Panc1 (cell line): ENCODE data around the gene C19orf12. TPM values are rescaled to one million over a fixed set of nuclear protein-coding genes. Genes with fewer than 3 reads are reported as not detected.

Experiments
- ATAC-seq: fragments of 200-7000 bp; cut with Tn5 transposase; 2 replicates; pipeline ENCODE4 v1.9.1; 2020; ENCODE audit warnings: mild to moderate bottlenecking, moderate library complexity
- BruUV-seq: library from RNA; stranded (reverse); fragments of 400-500 nt; replicated peaks from 2 replicates; lab custom pipeline; 2021; lab: Mats Ljungman, UMichigan
- CTCF ChIA-PET: fragments of 300-600 bp; sonication (Branson Sonifier 250); formaldehyde crosslinking; loops from one replicate; lab custom pipeline; 2022; ENCODE audit warnings: antibody characterized with exemption; lab: Charles Lee
- POLR2A ChIA-PET: fragments of 300-600 bp; sonication (Branson Sonifier 250); formaldehyde crosslinking; loops from one replicate; lab custom pipeline; 2022; ENCODE audit warnings: antibody characterized with exemption; lab: Charles Lee
- DNase-seq: peaks from one replicate; pipeline ENCODE4 v3.0.0-alpha.2; 2010; ENCODE audit warnings: low read depth, low spot score
- H3K27ac ChIP-seq: 2 replicates; pipeline ENCODE4 v1.5.1; 2011; ENCODE audit warnings: mild to moderate bottlenecking, low read length, inconsistent platforms
- H3K27me3 ChIP-seq: fragments of 200-500 bp; sonication (Bioruptor generic); 2 replicates; pipeline ENCODE4 v1.6.0; 2014; ENCODE audit warnings: low read length, inconsistent platforms; ENCODE audit not compliant: control insufficient read depth, insufficient read depth
- H3K36me3 ChIP-seq: fragments of 200-500 bp; sonication (Bioruptor generic); 2 replicates; pipeline ENCODE4 v1.5.1; 2014; ENCODE audit warnings: inconsistent platforms, mild to moderate bottlenecking, low read length, moderate library complexity; ENCODE audit not compliant: control insufficient read depth, insufficient read depth
- H3K4me1 ChIP-seq: 2 replicates; pipeline ENCODE4 v1.5.1; 2011; ENCODE audit warnings: inconsistent platforms, mild to moderate bottlenecking, low read length, moderate library complexity; ENCODE audit not compliant: control insufficient read depth, insufficient read depth
- H3K4me3 ChIP-seq, 2 experiments: 2 replicates each; pipeline ENCODE4 v1.5.1; 2011 to 2012; ENCODE audit warnings: low read depth in 2 of 2, low read length in 2 of 2, mild to moderate bottlenecking in 2 of 2, inconsistent platforms in 1 of 2, moderate library complexity in 1 of 2
- H3K9me3 ChIP-seq: fragments of 200-500 bp; sonication (Bioruptor generic); 2 replicates; pipeline ENCODE4 v1.5.1; 2014; ENCODE audit warnings: low read depth, mild to moderate bottlenecking, inconsistent platforms, low read length, moderate library complexity; ENCODE audit not compliant: control insufficient read depth, insufficient read depth
- POLR2AphosphoS5 ChIP-seq: IDR thresholded peaks from 2 replicates; pipeline ENCODE4 v1.6.1; 2012; ENCODE audit warnings: mild to moderate bottlenecking, low read depth, low read length, moderate library complexity
- REST ChIP-seq, 2 experiments: IDR thresholded peaks; 2 replicates each; pipeline ENCODE4 v1.6.1; 2011 to 2012; ENCODE audit warnings: low read depth in 2 of 2, control low read depth in 1 of 2, low read length in 1 of 2, mild to moderate bottlenecking in 1 of 2, moderate library complexity in 1 of 2; ENCODE audit not compliant: insufficient read depth in 1 of 2
- SIN3A ChIP-seq: IDR thresholded peaks from 2 replicates; pipeline ENCODE4 v1.6.1; 2012; ENCODE audit warnings: low read depth, mild to moderate bottlenecking, low read length, moderate library complexity, borderline replicate concordance; ENCODE audit not compliant: insufficient read depth
- TCF7L2 ChIP-seq: IDR thresholded peaks from 2 replicates; pipeline ENCODE4 v1.6.1; 2011; ENCODE audit warnings: mild to moderate bottlenecking, low read depth, low read length, inconsistent platforms
- in situ Hi-C: cut with HindIII; loops from 2 replicates; pipeline ENCODE4 v1.10.0; 2016; ENCODE audit warnings: low sequenced_read_pairs, low pct_unique_long_range_greater_than_20kb
- intact Hi-C: fragments of 100-400 bp; cut with micrococcal nuclease; formaldehyde crosslinking; loops from one replicate; pipeline ENCODE4 v1.10.0; 2022; ENCODE audit not compliant: unreplicated experiment
- total RNA-seq: library from RNA; stranded (reverse); gene quantifications from one replicate; pipeline ENCODE4 v1.2.1, GENCODE V29; 2021; ENCODE audit not compliant: unreplicated experiment
- TF ChIP-seq, protein P1 (sequence below): fragments of 450-650 bp; IDR thresholded peaks from 2 replicates; pipeline ENCODE4 v1.5.1; 2017; ENCODE audit warnings: mild to moderate bottlenecking

Gene C19orf12
- total RNA-seq, 1 experiment from 2014 or later, result 43.4 TPM

DNA sequence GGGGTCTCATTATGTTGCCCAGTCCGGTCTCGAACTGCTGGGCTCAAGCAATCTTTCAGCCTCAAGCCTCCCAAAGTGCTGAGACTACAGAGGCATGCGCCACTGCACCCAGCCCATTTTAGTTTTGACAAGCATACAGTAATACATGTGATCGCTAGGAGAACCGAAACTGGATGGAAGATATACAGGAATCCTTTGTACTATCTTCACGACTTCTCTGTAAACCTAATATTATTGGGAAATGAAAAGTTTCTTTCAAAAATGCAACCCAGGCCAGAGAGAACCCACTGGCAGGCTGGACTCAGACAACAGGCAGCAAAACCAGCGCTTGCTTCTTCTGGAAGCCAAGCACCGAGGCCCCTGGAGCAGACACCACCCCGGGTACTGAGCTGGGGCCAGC lies 9.4 kb downstream of the C19orf12 start:
- in situ Hi-C loops (no loop called here), intact Hi-C loops (no loop called here)
- H3K27ac ChIP-seq, result no peak overlapping the region
- ATAC-seq (no peak), DNase-seq (no peak)
- no peaks in the 10 kb centered on the region for H3K4me1 ChIP-seq
- H3K36me3 ChIP-seq, result no peaks in the 10 kb centered on the region
- no TSS peak for BruUV-seq
- no peak for TF ChIP-seq REST (IDR thresholded peaks at IDR 0.05; ENCODE audit: insufficient read depth in 1 of 2, low read depth in 2 of 2, low read length in 1 of 2)
- H3K4me3 ChIP-seq, result no peak overlapping the region
- H3K27me3 ChIP-seq, result no peaks in the 10 kb centered on the region
- no peaks in the 10 kb centered on the region for H3K9me3 ChIP-seq
- ChIA-PET POLR2A (no interaction called here), CTCF (no interaction called here)

- in situ Hi-C loops (no loop called here), intact Hi-C loops (no loop called here)
- H3K9me3 ChIP-seq, result no peaks in the 10 kb centered on the region
- no peaks in the 10 kb centered on the region for H3K4me1 ChIP-seq
- ChIA-PET POLR2A (no interaction called here), CTCF (no interaction called here)
- H3K36me3 ChIP-seq, result no peaks in the 10 kb centered on the region
- H3K27me3 ChIP-seq, result no peaks in the 10 kb centered on the region
- H3K27ac ChIP-seq, result no peak overlapping the region
- H3K4me3 ChIP-seq, result no peak overlapping the region
- BruUV-seq, result no TSS peak
- DNase-seq (no peak), ATAC-seq (no peak)
- TF ChIP-seq TCF7L2 (no peak), SIN3A (no peak), POLR2AphosphoS5 (no peak), REST (IDR thresholded peaks at IDR 0.05; ENCODE audit: insufficient read depth in 1 of 2, low read depth in 2 of 2, low read length in 1 of 2) (no peak)
- TF ChIP-seq, protein P1, sequence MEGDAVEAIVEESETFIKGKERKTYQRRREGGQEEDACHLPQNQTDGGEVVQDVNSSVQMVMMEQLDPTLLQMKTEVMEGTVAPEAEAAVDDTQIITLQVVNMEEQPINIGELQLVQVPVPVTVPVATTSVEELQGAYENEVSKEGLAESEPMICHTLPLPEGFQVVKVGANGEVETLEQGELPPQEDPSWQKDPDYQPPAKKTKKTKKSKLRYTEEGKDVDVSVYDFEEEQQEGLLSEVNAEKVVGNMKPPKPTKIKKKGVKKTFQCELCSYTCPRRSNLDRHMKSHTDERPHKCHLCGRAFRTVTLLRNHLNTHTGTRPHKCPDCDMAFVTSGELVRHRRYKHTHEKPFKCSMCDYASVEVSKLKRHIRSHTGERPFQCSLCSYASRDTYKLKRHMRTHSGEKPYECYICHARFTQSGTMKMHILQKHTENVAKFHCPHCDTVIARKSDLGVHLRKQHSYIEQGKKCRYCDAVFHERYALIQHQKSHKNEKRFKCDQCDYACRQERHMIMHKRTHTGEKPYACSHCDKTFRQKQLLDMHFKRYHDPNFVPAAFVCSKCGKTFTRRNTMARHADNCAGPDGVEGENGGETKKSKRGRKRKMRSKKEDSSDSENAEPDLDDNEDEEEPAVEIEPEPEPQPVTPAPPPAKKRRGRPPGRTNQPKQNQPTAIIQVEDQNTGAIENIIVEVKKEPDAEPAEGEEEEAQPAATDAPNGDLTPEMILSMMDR, result no peak
Measured at GRCh38 chr19:29704562-29705558, 10.2 kb downstream of the C19orf12 start.
